Lung microvascular endothelial cell (primary cell): Measurements from ENCODE around the gene CHST8. TPM values are rescaled to one million over a fixed set of nuclear protein-coding genes. Genes with fewer than 3 reads are reported as not detected.
"Not testable (repeated sequence)": the region's sequence is repeated elsewhere in the genome, so short reads cannot be mapped to it uniquely, and the experiment has no call there.

Experiments
- DNase-seq, 2 donors: peaks; one replicate each; pipeline versions ENCODE4 v3.0.0 to v3.0.0-alpha.2; 2010; ENCODE audit warnings: low read depth in 2 of 2
- total RNA-seq: library from RNA; depleted of rRNA; stranded (reverse); fragments of >200 nt; gene quantifications from 2 replicates; pipeline ENCODE4 v1.2.1, GENCODE V29; 2014

Gene CHST8
- total RNA-seq, 1 donor from 2014 or later: 0.20 TPM

- no peak for DNase-seq
Observed at GRCh38 chr19:33689138-33689746, 67.5 kb downstream of the CHST8 start.

GRCh38 chr19:33689868-33690267 lies 68.1 kb downstream of the CHST8 start:
- DNase-seq: no peak

- no peak for DNase-seq
Observed at GRCh38 chr19:33690378-33691029, 68.8 kb downstream of the CHST8 start.

GRCh38 chr19:33691030-33691427 lies 69.3 kb downstream of the CHST8 start:
- no peak for DNase-seq

GRCh38 chr19:33691736-33692135 lies 70.0 kb downstream of the CHST8 start:
- DNase-seq: no peak

GRCh38 chr19:33693678-33694077 lies 71.9 kb downstream of the CHST8 start:
- no peak for DNase-seq

- DNase-seq: not testable (repeated sequence)
Observed at GRCh38 chr19:33695547-33695946, 73.8 kb downstream of the CHST8 start.

GRCh38 chr19:33697766-33698165 lies 76.0 kb downstream of the CHST8 start:
- no peak for DNase-seq

GRCh38 chr19:33698576-33699435 lies 77.1 kb downstream of the CHST8 start:
- DNase-seq: no peak

GRCh38 chr19:33699754-33700407 lies 78.1 kb downstream of the CHST8 start:
- no peak for DNase-seq

- no peak for DNase-seq
Observed at GRCh38 chr19:33700408-33701013, 78.8 kb downstream of the CHST8 start.

GRCh38 chr19:33701565-33701964 lies 79.8 kb downstream of the CHST8 start:
- DNase-seq: no peak

- no peak for DNase-seq
Observed at GRCh38 chr19:33702606-33703437, 81.1 kb downstream of the CHST8 start.

- no peak for DNase-seq
Observed at GRCh38 chr19:33703438-33703750, 81.6 kb downstream of the CHST8 start.

GRCh38 chr19:33703821-33704220 lies 82.1 kb downstream of the CHST8 start:
- DNase-seq: no peak

- no peak for DNase-seq
Observed at GRCh38 chr19:33704271-33704670, 82.5 kb downstream of the CHST8 start.

GRCh38 chr19:33705090-33705847 lies 83.5 kb downstream of the CHST8 start:
- DNase-seq: no peak

- no peak for DNase-seq
Observed at GRCh38 chr19:33705860-33706259, 84.1 kb downstream of the CHST8 start.

- DNase-seq: no peak
Observed at GRCh38 chr19:33706631-33707030, 84.9 kb downstream of the CHST8 start.

GRCh38 chr19:33712268-33712667 lies 90.5 kb downstream of the CHST8 start:
- DNase-seq: no peak
